ENCODE results near the gene FGD6.

- TF ChIP-seq, protein P1, sequence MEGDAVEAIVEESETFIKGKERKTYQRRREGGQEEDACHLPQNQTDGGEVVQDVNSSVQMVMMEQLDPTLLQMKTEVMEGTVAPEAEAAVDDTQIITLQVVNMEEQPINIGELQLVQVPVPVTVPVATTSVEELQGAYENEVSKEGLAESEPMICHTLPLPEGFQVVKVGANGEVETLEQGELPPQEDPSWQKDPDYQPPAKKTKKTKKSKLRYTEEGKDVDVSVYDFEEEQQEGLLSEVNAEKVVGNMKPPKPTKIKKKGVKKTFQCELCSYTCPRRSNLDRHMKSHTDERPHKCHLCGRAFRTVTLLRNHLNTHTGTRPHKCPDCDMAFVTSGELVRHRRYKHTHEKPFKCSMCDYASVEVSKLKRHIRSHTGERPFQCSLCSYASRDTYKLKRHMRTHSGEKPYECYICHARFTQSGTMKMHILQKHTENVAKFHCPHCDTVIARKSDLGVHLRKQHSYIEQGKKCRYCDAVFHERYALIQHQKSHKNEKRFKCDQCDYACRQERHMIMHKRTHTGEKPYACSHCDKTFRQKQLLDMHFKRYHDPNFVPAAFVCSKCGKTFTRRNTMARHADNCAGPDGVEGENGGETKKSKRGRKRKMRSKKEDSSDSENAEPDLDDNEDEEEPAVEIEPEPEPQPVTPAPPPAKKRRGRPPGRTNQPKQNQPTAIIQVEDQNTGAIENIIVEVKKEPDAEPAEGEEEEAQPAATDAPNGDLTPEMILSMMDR (IDR thresholded peaks at IDR 0.05): no peak
- no peak for TF ChIP-seq EZH2 (IDR thresholded peaks at IDR 0.05; ENCODE audit: borderline replicate concordance, insufficient read depth, low read depth, low read length, poor library complexity, severe bottlenecking)
These were observed 17.0 kb downstream of the FGD6 start for GRCh38 chr12:95200128-95200894.
